AG04449 (cell line): ENCODE measurements around the gene WAPL.
A peak's percentile ranks its signal among the peaks of the same experiment; 100 is the strongest.
"Not testable (repeated sequence)": the region's sequence is repeated elsewhere in the genome, so short reads cannot be mapped to it uniquely, and the experiment has no call there.

Experiments
- CTCF ChIA-PET: fragments of 350-600 bp; formaldehyde crosslinking; extraction: SDS; loops from one replicate; lab custom pipeline; 2021; ENCODE audit warnings: antibody characterized with exemption; lab: Yijun Ruan, JAX
- POLR2A ChIA-PET: fragments of 400-600, 350-600 bp; formaldehyde crosslinking; extraction: SDS; loops from one replicate; lab custom pipeline; 2020; ENCODE audit warnings: antibody characterized with exemption, inconsistent platforms; lab: Yijun Ruan, JAX
- DNase-seq: peaks from one replicate; pipeline ENCODE4 v3.0.0-alpha.2; 2010; ENCODE audit warnings: low read depth, low spot score
- H3K4me3 ChIP-seq: 2 replicates; pipeline ENCODE4 v1.5.1; 2011; ENCODE audit warnings: low read depth, mild to moderate bottlenecking, control low read depth, low read length
- TF ChIP-seq, protein P1 (sequence below): IDR thresholded peaks from one replicate; pipeline ENCODE4 v1.5.1; 2011; ENCODE audit warnings: mild to moderate bottlenecking, moderate library complexity, low read length, control low read depth, inconsistent platforms; ENCODE audit not compliant: insufficient read depth; ENCODE audit errors: missing control alignments

The WAPL gene

DNA sequence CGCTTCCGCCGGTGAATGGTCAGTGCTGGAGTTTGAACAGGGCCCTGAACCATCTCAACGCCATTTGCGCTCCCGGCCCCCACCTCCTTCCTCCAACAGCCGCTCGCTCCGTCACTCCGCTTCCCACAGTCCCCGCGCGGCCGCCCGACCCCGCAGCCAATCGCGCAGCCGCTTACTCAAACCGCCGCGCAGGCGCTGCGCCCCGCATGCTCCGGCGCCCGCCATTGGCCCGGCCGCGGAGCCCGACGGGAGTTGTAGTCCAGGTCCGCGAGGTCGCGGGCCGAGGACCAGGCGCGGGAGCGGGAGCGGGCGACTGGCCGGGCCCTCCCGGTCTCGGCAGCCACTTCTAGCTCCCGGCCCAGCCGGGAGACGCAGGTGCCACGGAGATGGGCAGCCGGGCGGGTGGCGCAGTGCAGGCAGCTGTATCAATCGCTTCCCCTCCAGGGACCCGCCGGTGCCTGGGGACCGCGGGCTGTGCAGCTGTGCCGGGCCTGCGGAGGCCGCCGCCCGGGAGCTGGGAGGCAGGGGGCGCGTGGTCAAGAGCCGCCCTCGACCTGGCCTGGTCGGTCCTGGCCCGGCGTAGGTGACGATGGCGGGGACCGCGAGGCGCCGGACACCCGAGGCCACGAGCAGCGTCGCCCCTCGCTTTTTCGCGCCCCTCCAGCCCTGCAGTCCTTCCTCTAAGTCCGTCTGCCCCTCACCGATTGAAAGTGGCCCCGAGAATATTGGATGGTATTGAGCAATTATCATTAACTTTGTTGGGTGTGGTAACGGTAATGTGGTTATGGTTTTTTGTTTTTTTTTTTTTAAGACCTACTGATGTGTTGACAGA, at the start of gene WAPL:
Gene WAPL (minus strand): TSS at position 115 of the 832 bp plus-strand sequence. CDS start 3,723 bp downstream, outside the sequence.
- H3K4me3 ChIP-seq = peak within 1 kb of the TSS; percentile 80
- POLR2A ChIA-PET = interaction anchor here (1.2 to 1.6 kb wide), 2 partner anchors 9 to 122 kb away, joined by 4 to 5 read pairs; no protein-coding TSS in a partner anchor
- CTCF ChIA-PET = interaction anchor here (0.8 to 2.0 kb wide), 3 partner anchors 121 to 123 kb away, joined by 3 to 11 read pairs (median 3); no protein-coding TSS in a partner anchor
- DNase-seq = peak; percentile 19
- TF ChIP-seq, protein P1, sequence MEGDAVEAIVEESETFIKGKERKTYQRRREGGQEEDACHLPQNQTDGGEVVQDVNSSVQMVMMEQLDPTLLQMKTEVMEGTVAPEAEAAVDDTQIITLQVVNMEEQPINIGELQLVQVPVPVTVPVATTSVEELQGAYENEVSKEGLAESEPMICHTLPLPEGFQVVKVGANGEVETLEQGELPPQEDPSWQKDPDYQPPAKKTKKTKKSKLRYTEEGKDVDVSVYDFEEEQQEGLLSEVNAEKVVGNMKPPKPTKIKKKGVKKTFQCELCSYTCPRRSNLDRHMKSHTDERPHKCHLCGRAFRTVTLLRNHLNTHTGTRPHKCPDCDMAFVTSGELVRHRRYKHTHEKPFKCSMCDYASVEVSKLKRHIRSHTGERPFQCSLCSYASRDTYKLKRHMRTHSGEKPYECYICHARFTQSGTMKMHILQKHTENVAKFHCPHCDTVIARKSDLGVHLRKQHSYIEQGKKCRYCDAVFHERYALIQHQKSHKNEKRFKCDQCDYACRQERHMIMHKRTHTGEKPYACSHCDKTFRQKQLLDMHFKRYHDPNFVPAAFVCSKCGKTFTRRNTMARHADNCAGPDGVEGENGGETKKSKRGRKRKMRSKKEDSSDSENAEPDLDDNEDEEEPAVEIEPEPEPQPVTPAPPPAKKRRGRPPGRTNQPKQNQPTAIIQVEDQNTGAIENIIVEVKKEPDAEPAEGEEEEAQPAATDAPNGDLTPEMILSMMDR = peak; percentile 6

DNA sequence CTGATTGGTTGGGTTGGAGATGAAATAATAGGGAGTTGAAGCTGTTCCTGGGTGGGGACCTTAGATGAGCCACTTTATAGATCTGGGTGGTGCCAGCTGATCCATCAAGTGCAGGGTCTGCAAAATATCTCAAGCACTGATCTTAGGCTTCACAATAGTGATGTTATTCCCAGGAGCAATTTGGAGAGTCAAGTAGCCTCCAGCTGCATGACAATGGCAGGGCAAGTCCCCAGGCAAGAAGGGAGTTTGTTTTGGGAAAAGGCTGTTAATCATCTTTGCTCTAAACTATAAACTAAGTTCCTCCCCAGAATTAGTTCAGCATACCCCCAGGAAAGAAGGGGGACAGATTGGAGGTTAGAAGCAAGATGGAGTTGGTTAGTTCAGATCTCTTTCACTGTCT, 47.7 kb upstream of the WAPL start:
- ChIA-PET CTCF (interaction anchor here (0.8 kb wide), 1 partner anchor 17 kb away, joined by 3 read pairs; no protein-coding TSS in a partner anchor), POLR2A (no interaction called here)
- no peak overlapping the region for H3K4me3 ChIP-seq
- DNase-seq = no peak
- TF ChIP-seq, protein P1 = no peak

- DNase-seq, H3K4me3 ChIP-seq, POLR2A ChIA-PET: not testable (repeated sequence)
- CTCF ChIA-PET = interaction anchor here (1.2 kb wide), 1 partner anchor 166 kb away, joined by 4 read pairs; no protein-coding TSS in a partner anchor
Measured at GRCh38 chr10:86566518-86566917, 44.9 kb upstream of the WAPL start.

DNA sequence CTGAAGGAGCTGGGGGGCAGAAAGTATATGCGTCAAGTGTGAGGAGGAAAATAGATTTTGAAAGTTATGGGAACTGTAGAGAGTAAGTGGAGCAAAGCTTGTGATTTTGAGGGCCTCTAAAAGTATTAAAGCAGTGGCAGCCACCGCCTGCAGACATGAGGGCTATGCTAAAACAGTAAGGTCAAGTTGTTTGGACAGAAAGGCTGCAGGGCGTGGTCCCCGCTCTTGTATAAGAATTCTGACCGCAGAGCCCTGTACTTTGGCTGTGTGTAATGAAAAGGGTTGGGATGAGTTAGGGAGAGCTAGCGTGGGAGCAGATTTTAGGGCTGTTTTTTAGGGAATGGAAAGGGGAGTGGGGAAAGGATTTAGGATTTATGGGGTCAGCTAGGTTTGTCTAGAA, 41.7 kb upstream of the WAPL start:
- H3K4me3 ChIP-seq, POLR2A ChIA-PET, CTCF ChIA-PET, DNase-seq: not testable (repeated sequence)

- POLR2A ChIA-PET, DNase-seq, CTCF ChIA-PET, H3K4me3 ChIP-seq: not testable (repeated sequence)
Measured at GRCh38 chr10:86558695-86559094, 37.1 kb upstream of the WAPL start.

- DNase-seq = no peak
- CTCF ChIA-PET = interaction anchor here (1.0 to 1.5 kb wide), 2 partner anchors 13 to 28 kb away, joined by 3 to 4 read pairs; no protein-coding TSS in a partner anchor
- TF ChIP-seq, protein P1 = no peak
- POLR2A ChIA-PET = no interaction called here
- H3K4me3 ChIP-seq = no peak overlapping the region
Measured at GRCh38 chr10:86556933-86557649, 35.5 kb upstream of the WAPL start.

- POLR2A ChIA-PET = no interaction called here
- no peak for DNase-seq
- no peak overlapping the region for H3K4me3 ChIP-seq
- CTCF ChIA-PET = interaction anchor here (1.0 to 1.5 kb wide), 2 partner anchors 12 to 28 kb away, joined by 3 to 4 read pairs; no protein-coding TSS in a partner anchor
- TF ChIP-seq, protein P1 = no peak
Measured at GRCh38 chr10:86556532-86556931, 34.9 kb upstream of the WAPL start.
